Stimulated activated CD4-positive, alpha-beta T cell treated with anti-CD3 and anti-CD28 coated beads, Interleukin-4, amount 100 ng/mL, for 48 hours (primary cell): ENCODE results near the gene IER5L.
"Not testable (repeated sequence)": the region's sequence is repeated elsewhere in the genome, so short reads cannot be mapped to it uniquely, and the experiment has no call there.

ENCODE experiments used
- DNase-seq, 2 donors: peaks; one replicate each; pipeline ENCODE4 v3.0.0-alpha.2; 2020; ENCODE audit warnings: low read depth in 2 of 2

The IER5L gene

DNA sequence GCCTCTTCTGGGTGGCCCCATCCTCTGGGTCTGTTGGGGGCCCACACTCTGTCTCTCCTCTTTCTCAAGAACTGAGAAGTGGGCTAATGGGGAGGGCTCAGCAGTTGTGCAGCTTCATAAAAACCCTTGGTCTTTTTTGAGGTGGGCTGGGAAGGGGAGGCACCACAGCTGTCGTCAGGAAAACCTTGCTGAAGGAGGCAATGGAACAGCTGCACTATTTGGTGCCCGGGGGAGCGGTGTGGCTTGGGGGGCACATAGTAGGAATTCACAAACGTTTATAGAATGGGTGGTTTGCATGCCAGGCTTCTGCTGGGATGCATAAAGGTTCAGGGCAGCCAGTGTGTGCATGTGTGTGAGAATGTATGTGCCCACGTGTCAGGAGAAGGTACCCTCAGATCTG, 3.2 kb upstream of the IER5L start:
- DNase-seq, result no peak

DNA sequence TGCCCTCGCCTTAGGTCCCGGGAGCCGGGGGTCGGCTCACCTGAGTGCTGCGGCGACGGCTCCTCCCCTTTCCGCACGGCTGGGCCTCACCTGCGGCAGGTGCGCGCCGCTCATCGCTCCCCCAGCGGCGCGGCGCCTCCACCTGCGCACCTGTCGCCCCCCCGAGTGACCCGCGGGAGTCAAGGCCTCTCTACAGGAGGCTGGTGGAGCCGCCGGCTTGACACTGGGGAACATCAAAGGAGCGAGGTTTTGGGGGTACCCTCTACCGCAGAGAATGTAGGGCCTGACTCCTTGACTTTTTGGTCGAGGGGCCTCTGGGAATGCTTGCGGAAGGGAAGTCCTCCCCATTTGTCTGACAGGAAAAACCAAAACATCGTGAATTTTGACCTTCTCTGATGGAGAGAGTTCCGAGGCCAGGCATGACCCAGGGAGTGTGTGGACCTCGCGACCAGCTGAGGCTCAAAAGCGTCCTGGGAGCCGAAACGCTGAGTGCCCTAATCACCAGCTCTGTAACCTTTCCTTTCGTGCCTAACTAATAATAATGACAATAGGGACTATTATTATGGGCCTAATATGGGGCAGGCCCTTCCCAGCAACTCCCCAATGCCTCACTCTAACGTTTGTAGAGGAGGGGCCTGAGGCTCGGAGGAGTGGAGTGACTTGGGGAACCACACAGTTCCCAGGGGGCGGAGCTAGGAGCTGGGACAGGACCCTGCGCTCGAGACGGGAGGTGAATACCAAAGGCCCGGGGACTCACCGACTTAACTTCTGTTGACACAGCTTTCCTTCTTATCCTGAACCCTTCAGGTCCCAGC, 714 bp upstream of the IER5L start:
- DNase-seq, result no peak

DNA sequence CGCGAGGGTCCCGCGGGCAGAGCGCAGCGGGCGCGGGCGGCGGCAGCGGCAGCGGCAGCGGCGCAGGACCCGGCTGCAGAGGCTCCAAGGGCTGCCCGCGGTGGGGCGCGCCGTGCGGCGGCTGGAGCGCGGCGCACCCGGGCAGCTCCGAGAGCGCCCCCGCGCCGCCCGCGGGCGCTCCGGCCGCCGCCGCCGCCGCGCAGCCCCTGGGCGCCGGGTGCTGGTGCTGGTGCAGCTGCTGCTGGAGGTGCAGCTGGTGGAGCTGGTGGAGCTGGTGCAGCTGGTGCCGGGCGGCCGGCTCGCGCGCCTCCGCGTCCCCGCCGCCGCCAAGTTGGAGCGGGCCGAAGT, 644 bp downstream of the IER5L start:
- DNase-seq, result no peak

DNA sequence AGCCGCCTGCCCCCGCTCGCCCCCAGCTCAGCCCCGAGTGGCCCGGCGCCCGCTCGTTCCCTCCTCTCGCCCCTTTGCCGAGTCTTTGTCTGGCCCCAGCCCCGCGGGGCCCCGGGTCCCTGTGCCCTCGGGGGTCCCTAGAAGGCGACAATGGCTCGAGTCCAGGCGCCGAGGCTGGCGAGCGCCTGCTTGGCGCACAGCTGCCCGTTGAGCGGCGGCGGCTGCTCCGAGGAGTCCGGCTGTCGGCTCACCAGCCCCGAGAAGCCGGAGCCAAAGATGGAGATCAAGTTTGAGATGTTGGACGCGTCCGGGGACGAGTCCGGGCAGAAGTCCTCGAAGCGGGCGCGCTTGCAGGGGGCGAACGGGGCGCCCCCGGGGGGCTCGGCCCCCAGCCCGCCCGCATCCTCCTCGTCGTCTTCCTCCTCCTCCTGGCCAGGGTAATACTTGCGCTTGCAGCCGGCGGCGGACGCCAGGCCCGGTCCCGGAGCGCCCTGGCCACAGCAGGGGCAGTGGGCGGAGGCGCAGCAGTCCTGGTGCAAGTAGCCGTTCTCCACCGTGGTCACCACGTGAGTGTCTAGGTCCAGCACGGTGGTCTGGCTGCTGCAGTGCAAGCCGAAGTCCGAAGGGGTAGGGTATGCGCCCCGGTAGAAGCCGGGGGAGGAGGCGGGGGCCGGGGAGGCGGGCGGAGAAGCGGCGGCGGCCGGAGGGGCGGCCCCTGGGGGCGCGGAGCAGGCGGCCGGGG, 1.2 kb downstream of the IER5L start:
- no peak for DNase-seq

DNA sequence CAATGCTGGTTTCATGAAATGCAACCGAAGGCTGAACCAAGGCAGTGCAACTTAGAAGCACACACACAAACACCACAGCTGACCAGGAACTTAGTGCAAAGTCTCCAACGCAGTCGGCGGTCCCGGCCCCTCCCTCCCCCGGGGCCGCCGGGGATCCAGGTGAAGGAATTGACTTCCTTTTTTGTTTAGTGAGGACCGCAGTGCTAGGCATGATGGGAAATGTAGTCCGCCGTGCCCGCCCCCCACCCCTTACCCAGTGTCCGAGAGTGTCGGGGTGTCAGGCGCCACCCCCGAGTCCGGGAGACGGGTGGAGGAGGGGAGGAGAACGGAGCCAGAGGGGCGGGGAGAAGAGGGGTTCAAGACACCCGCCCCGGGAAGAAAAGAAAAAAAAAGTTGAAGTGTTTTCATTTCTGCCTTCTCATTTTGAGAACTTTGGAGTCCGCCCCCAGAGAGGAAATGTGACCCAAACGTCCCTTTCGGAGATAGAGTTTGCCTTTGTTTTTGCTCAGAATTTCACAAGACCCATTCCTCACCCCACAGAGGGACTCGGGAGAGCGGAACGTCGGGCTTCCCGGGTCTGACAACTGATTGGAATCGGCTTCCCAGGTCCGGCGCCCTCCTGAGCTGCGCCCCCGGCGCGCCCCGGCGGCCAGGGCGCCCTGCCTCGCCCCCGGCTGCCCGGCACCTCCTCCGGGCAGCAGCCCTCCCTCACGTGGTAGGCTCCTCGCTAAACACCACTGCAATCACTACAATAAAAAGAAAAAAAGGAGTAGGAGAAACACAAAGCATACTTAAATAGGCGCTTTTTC, 2.0 kb downstream of the IER5L start:
- DNase-seq, result peak; percentile 55 to 64

DNA sequence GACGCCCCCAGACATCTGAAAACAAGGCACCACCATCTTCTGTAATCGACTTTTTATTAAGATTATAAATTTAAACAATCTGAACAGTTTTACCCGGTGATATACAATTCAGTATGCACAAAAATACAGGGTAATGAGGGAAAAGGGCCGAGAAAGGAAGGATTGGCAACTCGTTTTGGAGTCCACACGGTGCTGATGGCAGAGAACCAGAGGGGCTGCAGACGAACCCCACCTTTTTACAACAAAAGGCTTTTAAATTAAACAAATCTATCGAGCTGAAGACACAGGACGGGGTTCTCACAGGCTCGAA, 2.6 kb downstream of the IER5L start:
- DNase-seq, result no peak

DNA sequence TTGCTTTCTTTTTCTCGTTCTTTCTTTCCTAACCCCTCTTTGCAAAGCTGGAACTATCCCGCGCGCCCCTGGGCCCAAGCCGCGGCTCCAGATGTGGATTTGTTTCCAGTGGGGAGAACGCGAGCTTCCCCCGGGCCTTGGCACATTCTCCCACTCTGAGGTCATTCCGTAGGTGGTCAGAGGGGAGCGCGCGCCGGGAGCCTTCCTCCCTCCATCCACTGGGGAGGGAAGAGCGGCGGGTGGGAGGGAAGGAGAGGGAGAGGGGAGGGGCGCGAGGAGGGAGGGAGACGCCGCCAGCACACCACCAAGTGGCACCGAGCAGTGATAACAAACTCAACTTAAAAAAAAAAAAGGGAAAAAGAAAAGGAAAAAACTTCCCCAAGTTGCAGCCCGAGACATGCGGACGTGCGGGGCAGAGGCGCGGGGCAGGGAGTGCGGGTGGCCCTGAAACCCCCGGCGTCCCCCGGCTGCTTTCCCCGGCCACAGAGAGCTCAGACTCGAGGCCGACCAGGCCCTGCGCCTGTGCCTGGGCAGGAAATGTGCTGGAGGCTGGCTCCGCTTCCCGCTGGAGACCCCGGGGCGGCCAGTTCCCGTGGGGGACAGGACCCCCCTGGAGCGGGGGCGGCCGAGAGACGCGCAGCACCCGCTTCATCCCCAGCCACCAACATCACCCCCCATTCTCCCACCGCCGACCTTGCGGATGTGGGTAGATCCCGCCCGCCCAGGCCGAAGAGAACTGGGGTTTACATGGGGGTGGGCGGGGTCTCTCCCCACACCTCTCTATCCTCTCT, 3.1 kb downstream of the IER5L start:
- DNase-seq, result no peak

DNA sequence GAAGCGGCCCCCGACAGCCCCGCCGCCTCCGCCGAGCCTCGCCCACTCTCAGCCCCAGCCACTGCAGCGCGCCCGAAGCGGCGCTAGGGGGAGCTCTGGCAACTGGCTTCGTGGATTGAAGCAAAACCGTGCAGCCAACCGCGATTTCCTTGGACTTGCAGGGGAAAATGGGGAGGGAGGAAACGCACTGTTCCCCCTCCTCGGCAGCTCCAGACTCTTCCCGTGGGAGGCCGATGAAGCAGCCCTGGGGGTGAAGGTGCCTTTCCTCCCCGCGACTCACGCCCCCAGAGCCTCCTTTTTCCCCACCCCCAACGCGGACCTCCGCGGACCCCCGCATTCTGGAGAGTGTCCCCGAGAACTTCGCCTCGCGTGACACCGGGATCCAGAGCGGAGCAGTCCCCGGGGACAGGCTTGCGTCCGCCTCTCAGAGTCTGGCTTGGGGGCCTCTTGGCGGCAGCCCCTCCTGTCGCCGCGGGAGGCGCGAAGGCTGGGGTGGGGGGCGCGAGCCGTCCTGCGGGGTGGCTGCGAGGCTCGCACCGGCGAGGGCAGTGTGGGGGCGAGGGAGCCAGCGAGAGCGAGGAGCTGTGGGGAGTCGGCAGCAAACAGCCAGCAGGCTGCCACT, 3.8 kb downstream of the IER5L start:
- DNase-seq, result peak; percentile 74 to 75

DNA sequence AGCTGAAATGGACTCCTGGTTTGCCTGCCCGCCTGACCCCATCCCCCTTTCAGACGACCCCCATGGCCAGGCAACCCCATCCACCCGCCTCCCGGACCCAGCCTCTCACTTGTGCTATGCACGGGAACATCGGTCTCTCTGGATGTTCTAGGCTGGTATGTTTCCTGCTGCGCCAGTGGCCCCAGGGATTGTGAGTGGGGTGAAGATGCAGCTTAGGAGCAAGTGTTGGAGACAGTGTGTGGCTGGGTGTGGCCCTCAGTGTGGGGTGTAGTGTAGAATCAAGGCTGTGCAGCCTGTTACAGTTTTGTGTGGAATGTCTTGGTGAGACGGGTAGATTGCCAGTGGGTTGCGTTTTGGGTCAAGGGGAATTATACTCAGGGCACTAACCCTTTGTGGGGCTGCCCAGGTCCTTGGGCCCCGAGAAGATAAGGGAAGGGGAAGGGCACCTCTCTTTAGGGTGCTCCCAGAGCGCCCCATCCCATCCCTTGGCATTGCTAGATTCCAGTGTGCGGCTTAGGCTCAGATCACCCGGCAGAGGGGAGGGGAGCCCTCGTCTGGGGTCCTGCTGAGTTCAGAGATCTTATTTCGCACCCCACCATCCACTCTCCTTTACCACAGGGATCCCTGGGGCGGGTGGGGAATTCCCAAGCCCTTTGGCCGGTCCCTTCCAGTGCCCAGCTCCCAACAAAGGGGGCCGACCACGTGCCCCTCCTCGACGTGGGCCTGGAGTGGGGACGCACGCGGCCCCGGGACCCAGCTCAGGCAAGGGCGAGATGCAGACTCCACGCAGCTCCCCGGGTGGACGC, 4.6 kb downstream of the IER5L start:
- no peak for DNase-seq

DNA sequence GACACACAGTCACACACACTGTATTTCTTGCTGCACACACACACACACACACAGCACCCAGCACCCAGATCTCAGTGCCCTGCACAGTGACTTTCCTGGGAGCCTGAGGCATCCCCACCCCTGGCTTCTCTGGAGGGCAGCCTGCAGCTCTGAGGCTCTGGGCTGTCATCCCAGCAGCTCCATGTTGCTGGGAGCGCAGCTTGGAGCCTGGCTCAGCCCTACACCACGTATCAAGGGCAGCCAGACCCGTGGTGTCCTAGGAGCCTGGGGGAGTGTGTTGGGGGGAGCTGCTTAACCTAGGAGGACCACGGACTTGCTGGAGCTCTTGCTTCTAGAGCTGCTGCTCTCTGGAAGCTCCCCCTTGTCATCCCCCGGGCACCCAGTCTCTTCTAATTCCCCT, 5.2 kb downstream of the IER5L start:
- no peak for DNase-seq

DNA sequence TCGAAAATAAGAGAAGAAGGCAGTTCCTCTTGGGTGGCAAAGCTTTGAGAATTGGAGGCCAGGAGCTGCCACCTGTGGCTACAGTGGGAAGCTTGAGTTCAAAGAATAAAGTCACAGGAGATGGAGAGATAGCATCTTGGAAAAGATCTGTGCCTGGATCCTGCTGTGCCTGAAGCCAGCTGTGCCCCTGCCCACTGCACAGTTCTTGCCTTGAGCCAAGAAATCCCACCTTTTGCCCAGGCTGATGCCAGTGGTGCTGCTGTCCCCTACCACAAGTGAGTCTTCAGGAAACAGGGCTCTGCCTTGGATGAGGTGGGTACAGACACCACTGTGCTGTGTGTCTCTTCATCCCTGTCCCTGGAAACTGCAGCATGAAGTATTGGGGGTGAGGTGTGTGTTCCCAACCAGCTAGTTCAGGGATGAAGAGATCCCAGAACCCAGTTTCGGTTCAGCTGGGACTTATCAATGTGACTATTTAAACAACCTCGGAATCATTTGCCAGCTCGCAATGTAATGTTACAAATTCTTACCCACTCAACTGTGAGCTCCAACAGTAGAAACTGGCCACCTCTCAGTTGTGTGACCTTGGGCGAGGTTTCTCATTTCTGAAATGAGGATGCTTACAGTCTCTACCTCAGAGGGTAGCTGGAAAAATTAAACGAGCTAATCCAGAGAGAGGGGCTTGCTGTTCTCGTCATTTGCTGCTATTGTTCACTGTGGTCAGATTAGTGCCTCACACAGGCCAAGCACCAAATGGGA, 5.9 kb downstream of the IER5L start:
- DNase-seq, result no peak

DNA sequence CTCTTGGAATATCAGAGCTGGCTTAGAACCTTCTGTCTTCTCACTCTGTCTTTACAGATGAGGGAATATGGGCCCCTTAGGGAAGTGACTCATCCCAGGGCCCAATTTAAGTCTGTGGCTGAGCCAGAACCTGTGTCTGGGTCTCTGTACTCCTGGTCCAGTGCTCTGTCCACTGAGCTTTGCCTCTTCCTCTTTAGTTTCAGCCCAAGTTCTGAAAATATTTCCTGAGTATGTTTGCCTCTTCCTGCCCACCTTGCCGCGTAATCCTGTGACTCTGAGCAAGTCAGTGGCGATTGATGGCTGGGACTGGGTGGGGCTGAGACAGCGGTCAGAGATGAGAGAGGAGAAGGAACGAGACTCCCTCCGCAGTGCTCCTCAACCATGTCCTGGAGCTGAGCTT, 7.8 kb downstream of the IER5L start:
- no peak for DNase-seq

DNA sequence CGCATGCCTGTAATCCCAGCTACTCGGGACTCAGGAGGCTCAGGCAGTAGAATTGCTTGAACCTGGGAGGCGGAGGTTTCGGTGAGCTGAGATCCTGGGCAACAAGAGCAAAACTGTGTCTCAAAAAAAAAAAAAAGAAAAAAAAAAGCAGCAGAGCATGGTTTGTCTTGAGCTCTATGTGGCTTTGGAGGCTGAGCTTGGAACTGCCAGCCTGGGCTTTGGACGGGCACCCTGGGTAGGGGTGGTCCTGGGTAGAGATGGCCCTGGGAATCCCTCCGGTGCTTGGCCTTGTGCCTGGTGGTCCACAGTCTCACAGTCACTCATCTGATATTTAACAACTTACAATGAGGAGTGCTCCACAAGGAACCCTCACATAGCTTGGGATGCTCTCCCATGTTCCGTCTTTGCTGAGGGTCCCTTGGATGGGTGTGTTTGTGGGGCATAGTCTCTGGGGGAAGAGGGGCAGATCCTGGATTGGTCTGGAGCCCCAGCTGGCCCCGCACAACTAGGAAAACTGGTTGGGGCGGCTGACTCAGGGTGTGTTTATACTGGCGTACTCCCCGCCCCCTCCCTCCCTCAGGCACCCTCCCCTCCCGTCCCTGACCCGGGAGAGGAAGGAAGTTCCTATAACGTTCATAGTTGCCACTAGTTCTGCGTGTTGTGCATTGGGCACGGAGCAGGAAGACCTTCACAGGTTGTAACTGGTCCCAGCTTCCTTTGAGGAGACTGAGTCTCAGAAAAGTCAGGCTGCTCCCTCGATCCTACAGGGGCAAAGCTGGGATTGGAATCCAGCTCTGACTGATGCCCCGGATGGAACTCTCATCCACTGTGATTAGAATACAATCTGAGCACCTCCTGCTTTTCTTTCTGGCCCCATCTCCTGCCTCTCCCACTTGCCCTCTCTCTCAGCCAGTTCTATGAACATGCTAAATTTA, 11.2 kb downstream of the IER5L start:
- DNase-seq, result no peak

DNA sequence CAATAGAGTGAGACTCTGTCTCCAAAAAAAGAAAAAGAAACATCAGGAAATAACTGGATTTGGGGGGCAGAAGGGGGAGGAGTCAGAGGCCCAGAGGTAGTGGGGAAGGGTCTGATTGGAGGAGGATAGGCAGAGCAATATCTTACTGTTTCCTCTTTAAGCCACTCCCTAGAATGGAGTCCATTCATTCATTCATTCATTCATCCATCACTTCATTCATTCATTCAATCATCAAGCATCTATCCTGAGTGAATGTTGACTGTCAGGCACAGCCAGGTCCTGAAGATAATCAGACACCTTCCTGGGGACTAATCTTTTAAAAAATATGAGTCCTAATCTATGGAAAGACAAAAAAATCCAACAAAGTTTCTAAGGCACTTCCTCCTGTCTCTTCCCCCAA, 12.9 kb downstream of the IER5L start:
- DNase-seq, result no peak

DNA sequence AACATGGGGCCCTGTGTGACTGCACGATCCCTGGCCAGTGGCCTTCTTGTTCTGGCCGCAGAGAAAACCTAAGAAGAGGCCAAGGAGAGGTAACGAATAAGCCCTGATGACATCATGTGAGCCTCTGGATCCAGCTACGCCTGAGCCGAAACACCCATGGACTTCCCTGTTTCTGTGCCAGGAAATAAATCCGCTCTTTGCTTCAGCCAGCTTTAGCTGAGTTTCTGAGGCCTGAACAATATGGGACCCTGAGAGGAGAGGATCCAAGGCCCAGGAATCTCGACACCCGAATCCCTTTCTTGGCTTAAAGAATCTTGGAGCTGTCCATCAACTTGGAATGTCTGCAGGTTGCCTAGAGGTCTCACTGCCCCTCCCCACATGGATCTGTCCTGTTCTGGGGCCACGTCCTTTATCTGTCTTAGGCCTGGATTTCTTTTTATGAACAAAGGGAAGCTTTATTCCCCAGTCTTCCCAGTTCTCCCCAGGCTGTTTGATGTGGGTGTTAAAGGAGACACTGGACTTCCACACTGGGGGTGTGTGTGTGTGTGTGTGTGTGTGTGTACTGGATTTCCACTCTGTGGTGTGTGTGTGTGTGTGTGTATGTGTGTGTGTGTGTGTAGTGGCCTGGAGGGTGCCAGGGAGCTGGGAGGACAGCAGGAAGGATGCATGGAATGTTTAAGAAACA, 13.7 kb downstream of the IER5L start:
- no peak for DNase-seq

DNA sequence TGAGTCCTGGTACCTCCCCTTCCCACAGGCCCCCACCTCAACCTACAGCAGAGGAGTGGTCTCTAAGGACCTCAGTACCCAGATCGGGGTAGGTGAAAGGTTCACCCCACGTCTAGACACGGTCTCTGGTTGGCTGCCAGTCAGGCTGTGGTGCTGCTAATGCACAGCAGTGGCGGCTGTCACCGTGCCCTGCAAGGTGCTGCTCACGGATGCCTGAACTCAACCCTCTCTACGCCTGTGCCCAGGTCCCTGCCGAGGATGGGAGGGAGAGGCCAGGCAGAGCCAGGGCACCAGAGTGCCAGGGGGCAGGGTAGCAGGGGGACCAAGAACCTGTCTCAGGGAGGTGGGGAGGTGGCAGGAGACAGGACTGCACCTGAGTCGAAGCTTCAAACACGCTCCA, 14.3 kb downstream of the IER5L start:
- DNase-seq, result no peak

DNA sequence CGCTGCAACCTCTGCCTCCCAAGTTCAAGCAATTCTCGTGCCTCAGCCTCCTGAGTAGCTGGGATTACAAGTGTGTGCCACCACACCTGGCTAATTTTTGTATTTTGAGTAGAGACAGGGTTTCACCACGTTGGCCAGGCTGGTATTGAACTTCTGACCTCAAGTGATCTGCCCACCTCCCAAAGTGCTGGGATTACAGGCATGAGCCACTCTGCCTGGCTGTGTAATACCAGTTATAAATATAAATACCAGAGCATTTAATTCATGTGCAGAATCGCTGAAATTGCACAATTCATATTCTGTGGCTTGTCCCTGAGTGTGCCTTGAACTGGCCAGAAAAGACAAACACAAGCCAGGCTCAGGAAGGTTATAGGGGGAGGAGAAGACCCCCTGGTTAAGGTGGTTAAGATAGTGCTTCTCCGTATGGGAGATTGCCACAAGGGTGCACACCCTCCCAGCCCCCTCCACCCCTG, 14.8 kb downstream of the IER5L start:
- not testable (repeated sequence) for DNase-seq
